Panc1 (cell line): ENCODE data around the gene PCTP. TPM values are rescaled to one million over a fixed set of nuclear protein-coding genes. Genes with fewer than 3 reads are reported as not detected.

Experiments
- ATAC-seq: fragments of 200-7000 bp; cut with Tn5 transposase; 2 replicates; pipeline ENCODE4 v1.9.1; 2020; ENCODE audit warnings: mild to moderate bottlenecking, moderate library complexity
- BruUV-seq: library from RNA; stranded (reverse); fragments of 400-500 nt; replicated peaks from 2 replicates; lab custom pipeline; 2021; lab: Mats Ljungman, UMichigan
- CTCF ChIA-PET: fragments of 300-600 bp; sonication (Branson Sonifier 250); formaldehyde crosslinking; loops from one replicate; lab custom pipeline; 2022; ENCODE audit warnings: antibody characterized with exemption; lab: Charles Lee
- POLR2A ChIA-PET: fragments of 300-600 bp; sonication (Branson Sonifier 250); formaldehyde crosslinking; loops from one replicate; lab custom pipeline; 2022; ENCODE audit warnings: antibody characterized with exemption; lab: Charles Lee
- DNase-seq: peaks from one replicate; pipeline ENCODE4 v3.0.0-alpha.2; 2010; ENCODE audit warnings: low read depth, low spot score
- H3K27ac ChIP-seq: 2 replicates; pipeline ENCODE4 v1.5.1; 2011; ENCODE audit warnings: mild to moderate bottlenecking, low read length, inconsistent platforms
- H3K27me3 ChIP-seq: fragments of 200-500 bp; sonication (Bioruptor generic); 2 replicates; pipeline ENCODE4 v1.6.0; 2014; ENCODE audit warnings: low read length, inconsistent platforms; ENCODE audit not compliant: control insufficient read depth, insufficient read depth
- H3K36me3 ChIP-seq: fragments of 200-500 bp; sonication (Bioruptor generic); 2 replicates; pipeline ENCODE4 v1.5.1; 2014; ENCODE audit warnings: inconsistent platforms, mild to moderate bottlenecking, low read length, moderate library complexity; ENCODE audit not compliant: control insufficient read depth, insufficient read depth
- H3K4me1 ChIP-seq: 2 replicates; pipeline ENCODE4 v1.5.1; 2011; ENCODE audit warnings: inconsistent platforms, mild to moderate bottlenecking, low read length, moderate library complexity; ENCODE audit not compliant: control insufficient read depth, insufficient read depth
- H3K4me3 ChIP-seq, 2 experiments: 2 replicates each; pipeline ENCODE4 v1.5.1; 2011 to 2012; ENCODE audit warnings: low read depth in 2 of 2, low read length in 2 of 2, mild to moderate bottlenecking in 2 of 2, inconsistent platforms in 1 of 2, moderate library complexity in 1 of 2
- H3K9me3 ChIP-seq: fragments of 200-500 bp; sonication (Bioruptor generic); 2 replicates; pipeline ENCODE4 v1.5.1; 2014; ENCODE audit warnings: low read depth, mild to moderate bottlenecking, inconsistent platforms, low read length, moderate library complexity; ENCODE audit not compliant: control insufficient read depth, insufficient read depth
- CTCF ChIP-seq: fragments of 450-650 bp; IDR thresholded peaks from 2 replicates; pipeline ENCODE4 v1.5.1; 2017; ENCODE audit warnings: mild to moderate bottlenecking
- POLR2AphosphoS5 ChIP-seq: IDR thresholded peaks from 2 replicates; pipeline ENCODE4 v1.6.1; 2012; ENCODE audit warnings: mild to moderate bottlenecking, low read depth, low read length, moderate library complexity
- SIN3A ChIP-seq: IDR thresholded peaks from 2 replicates; pipeline ENCODE4 v1.6.1; 2012; ENCODE audit warnings: low read depth, mild to moderate bottlenecking, low read length, moderate library complexity, borderline replicate concordance; ENCODE audit not compliant: insufficient read depth
- TCF7L2 ChIP-seq: IDR thresholded peaks from 2 replicates; pipeline ENCODE4 v1.6.1; 2011; ENCODE audit warnings: mild to moderate bottlenecking, low read depth, low read length, inconsistent platforms
- in situ Hi-C: cut with HindIII; loops from 2 replicates; pipeline ENCODE4 v1.10.0; 2016; ENCODE audit warnings: low sequenced_read_pairs, low pct_unique_long_range_greater_than_20kb
- intact Hi-C: fragments of 100-400 bp; cut with micrococcal nuclease; formaldehyde crosslinking; loops from one replicate; pipeline ENCODE4 v1.10.0; 2022; ENCODE audit not compliant: unreplicated experiment
- total RNA-seq: library from RNA; stranded (reverse); gene quantifications from one replicate; pipeline ENCODE4 v1.2.1, GENCODE V29; 2021; ENCODE audit not compliant: unreplicated experiment
- TF ChIP-seq, protein P1 (sequence below), 2 experiments: IDR thresholded peaks; 2 replicates each; pipeline ENCODE4 v1.6.1; 2011 to 2012; ENCODE audit warnings: low read depth in 2 of 2, control low read depth in 1 of 2, low read length in 1 of 2, mild to moderate bottlenecking in 1 of 2, moderate library complexity in 1 of 2; ENCODE audit not compliant: insufficient read depth in 1 of 2

PCTP gene
- total RNA-seq, 1 experiment from 2014 or later = 23.7 TPM

- Histone ChIP-seq H3K4me3 (no peak overlapping the region), H3K27me3 (no peaks in the 10 kb centered on the region), H3K9me3 (no peaks in the 10 kb centered on the region), H3K4me1 (0 out of 2 replicates have a peak, but pooled peaks cover 2% of the 10 kb centered on the region), H3K36me3 (no peaks in the 10 kb centered on the region), H3K27ac (no peak overlapping the region)
- no peak for TF ChIP-seq POLR2AphosphoS5
- TF ChIP-seq CTCF = no peak
- TF ChIP-seq, protein P1, sequence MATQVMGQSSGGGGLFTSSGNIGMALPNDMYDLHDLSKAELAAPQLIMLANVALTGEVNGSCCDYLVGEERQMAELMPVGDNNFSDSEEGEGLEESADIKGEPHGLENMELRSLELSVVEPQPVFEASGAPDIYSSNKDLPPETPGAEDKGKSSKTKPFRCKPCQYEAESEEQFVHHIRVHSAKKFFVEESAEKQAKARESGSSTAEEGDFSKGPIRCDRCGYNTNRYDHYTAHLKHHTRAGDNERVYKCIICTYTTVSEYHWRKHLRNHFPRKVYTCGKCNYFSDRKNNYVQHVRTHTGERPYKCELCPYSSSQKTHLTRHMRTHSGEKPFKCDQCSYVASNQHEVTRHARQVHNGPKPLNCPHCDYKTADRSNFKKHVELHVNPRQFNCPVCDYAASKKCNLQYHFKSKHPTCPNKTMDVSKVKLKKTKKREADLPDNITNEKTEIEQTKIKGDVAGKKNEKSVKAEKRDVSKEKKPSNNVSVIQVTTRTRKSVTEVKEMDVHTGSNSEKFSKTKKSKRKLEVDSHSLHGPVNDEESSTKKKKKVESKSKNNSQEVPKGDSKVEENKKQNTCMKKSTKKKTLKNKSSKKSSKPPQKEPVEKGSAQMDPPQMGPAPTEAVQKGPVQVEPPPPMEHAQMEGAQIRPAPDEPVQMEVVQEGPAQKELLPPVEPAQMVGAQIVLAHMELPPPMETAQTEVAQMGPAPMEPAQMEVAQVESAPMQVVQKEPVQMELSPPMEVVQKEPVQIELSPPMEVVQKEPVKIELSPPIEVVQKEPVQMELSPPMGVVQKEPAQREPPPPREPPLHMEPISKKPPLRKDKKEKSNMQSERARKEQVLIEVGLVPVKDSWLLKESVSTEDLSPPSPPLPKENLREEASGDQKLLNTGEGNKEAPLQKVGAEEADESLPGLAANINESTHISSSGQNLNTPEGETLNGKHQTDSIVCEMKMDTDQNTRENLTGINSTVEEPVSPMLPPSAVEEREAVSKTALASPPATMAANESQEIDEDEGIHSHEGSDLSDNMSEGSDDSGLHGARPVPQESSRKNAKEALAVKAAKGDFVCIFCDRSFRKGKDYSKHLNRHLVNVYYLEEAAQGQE (IDR thresholded peaks at IDR 0.05; ENCODE audit: insufficient read depth in 1 of 2, low read depth in 2 of 2, low read length in 1 of 2) = no peak
- TF ChIP-seq SIN3A = no peak
- no peak for TF ChIP-seq TCF7L2
- POLR2A ChIA-PET = no interaction called here
- DNase-seq (no peak), ATAC-seq (no peak)
- intact Hi-C loops (loop anchor here (10.0 kb wide), 1 partner anchor 170 kb away; no protein-coding TSS in a partner anchor), in situ Hi-C loops (no loop called here)
- CTCF ChIA-PET = no interaction called here
- BruUV-seq = no TSS peak
Measured at GRCh38 chr17:55774846-55775271, 24.0 kb downstream of the PCTP start.

DNA sequence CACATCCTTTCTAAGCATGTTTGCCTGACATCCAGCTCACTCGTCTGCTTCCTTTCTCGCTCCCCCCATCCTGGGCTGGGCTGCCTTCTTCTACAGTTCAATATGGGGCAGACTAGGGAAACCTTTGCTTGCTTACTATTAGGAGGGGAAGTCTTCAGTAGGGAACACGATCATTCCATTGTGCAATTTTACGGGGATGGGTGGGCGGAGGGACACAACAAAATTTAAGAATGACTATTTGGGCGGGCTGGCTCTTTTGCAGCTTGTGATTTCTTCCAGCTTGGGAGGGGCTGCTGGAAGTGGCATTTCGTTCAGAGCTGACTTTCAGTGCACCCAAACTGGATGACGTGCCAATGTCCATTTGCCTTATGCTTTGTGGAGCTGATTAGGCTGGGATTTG lies 25.4 kb downstream of the PCTP start:
- Histone ChIP-seq H3K27ac (no peak overlapping the region), H3K36me3 (no peaks in the 10 kb centered on the region), H3K27me3 (no peaks in the 10 kb centered on the region), H3K4me1 (no peaks in the 10 kb centered on the region), H3K9me3 (no peaks in the 10 kb centered on the region), H3K4me3 (no peak overlapping the region)
- DNase-seq (no peak), ATAC-seq (no peak)
- BruUV-seq = no TSS peak
- intact Hi-C loops (loop anchor here (10.0 kb wide), 1 partner anchor 171 kb away; no protein-coding TSS in a partner anchor), in situ Hi-C loops (no loop called here)
- TF ChIP-seq POLR2AphosphoS5 (no peak), TCF7L2 (no peak), SIN3A (no peak), CTCF (no peak)
- TF ChIP-seq, protein P1 (IDR thresholded peaks at IDR 0.05; ENCODE audit: insufficient read depth in 1 of 2, low read depth in 2 of 2, low read length in 1 of 2) = no peak
- POLR2A ChIA-PET = no interaction called here
- CTCF ChIA-PET = no interaction called here
